ENCODE data around the gene AGPAT4.

AGPAT4 gene

GRCh38 chr6:161171207-161171606 lies 102.7 kb downstream of the AGPAT4 start:
- no peak for DNase-seq (ENCODE audit: insufficient read length, low spot score)
- no peak for TF ChIP-seq POLR2A (IDR thresholded peaks at IDR 0.05; ENCODE audit: low read depth, low read length)
- no peak for FAIRE-seq

GRCh38 chr6:161169696-161170095 lies 104.2 kb downstream of the AGPAT4 start:
- TF ChIP-seq POLR2A (IDR thresholded peaks at IDR 0.05; ENCODE audit: low read depth, low read length): no peak
- DNase-seq (ENCODE audit: insufficient read length, low spot score): peak; percentile 12
- FAIRE-seq: no peak

DNA sequence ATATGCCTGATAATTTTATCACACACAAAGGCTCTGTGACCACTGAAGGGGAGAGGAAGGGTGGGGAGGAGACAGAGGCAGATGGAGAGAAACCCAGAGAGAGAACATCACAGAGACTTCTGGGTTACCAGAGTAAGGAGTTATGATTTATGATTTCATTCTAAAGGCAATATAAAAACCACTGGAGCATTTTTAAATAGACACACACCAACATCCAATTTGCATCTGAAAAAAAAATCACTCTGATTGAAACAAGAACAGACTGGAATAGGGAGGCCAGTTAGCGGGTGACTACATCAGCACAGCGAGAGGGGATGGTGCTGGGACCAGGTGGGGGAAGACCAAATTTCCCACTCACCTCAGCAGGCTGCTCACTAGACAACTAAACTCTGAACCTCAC lies 104.8 kb downstream of the AGPAT4 start:
- no peak for DNase-seq (ENCODE audit: insufficient read length, low spot score)
- no peak for TF ChIP-seq POLR2A (IDR thresholded peaks at IDR 0.05; ENCODE audit: low read depth, low read length)
- FAIRE-seq: no peak

GRCh38 chr6:161168281-161168891 lies 105.5 kb downstream of the AGPAT4 start:
- FAIRE-seq (peak; percentile 68), DNase-seq (ENCODE audit: insufficient read length, low spot score) (peak; percentile 60)
- no peak for TF ChIP-seq POLR2A (IDR thresholded peaks at IDR 0.05; ENCODE audit: low read depth, low read length)

GRCh38 chr6:161166677-161167076 lies 107.2 kb downstream of the AGPAT4 start:
- DNase-seq (ENCODE audit: insufficient read length, low spot score): no peak
- TF ChIP-seq POLR2A (IDR thresholded peaks at IDR 0.05; ENCODE audit: low read depth, low read length): no peak
- FAIRE-seq: no peak

DNA sequence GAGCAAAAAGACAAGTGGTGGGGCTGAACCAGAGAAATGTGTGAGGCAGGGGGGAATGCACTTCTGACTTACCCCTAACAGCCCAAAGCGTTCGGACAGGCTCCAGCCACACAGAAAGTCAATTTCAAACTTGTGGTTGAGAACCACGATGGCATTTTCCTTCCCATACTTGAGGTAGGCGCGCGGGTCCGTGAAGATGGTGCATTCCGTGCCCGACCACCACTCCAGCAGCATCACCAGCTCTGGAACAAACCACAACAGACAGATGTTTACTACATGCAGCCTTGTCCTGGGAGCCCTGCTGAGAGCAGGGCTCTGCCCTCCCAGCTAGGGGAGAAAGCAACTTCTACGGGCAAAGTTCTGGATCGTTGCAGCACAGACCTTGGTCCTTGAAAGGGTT lies 107.7 kb downstream of the AGPAT4 start:
- DNase-seq (ENCODE audit: insufficient read length, low spot score) (no peak), FAIRE-seq (no peak)
- no peak for TF ChIP-seq POLR2A (IDR thresholded peaks at IDR 0.05; ENCODE audit: low read depth, low read length)

DNA sequence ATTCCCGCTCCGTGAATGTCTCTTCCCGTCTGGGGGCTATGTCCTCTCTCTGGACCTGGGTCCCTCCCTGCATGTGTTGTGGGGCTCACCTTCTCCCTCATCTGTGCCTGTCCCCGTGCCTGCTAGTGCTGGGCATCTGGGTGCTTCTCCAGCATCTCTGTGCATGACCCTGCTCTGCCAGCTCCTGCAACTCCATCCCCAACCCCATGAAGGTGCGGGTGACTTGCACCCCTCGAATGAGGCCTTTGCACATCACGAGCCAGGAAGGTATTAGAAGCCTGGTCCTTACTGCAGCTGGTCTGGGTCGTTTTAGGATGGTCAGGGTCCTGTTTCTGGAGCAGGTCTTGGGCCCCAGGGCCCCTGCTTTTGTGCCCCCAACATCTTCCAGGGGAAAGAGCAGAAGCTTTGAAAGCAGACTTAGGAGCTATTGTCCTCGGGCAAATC lies 109.7 kb downstream of the AGPAT4 start:
- no peak for DNase-seq (ENCODE audit: insufficient read length, low spot score)
- no peak for TF ChIP-seq POLR2A (IDR thresholded peaks at IDR 0.05; ENCODE audit: low read depth, low read length)
- FAIRE-seq: no peak

DNA sequence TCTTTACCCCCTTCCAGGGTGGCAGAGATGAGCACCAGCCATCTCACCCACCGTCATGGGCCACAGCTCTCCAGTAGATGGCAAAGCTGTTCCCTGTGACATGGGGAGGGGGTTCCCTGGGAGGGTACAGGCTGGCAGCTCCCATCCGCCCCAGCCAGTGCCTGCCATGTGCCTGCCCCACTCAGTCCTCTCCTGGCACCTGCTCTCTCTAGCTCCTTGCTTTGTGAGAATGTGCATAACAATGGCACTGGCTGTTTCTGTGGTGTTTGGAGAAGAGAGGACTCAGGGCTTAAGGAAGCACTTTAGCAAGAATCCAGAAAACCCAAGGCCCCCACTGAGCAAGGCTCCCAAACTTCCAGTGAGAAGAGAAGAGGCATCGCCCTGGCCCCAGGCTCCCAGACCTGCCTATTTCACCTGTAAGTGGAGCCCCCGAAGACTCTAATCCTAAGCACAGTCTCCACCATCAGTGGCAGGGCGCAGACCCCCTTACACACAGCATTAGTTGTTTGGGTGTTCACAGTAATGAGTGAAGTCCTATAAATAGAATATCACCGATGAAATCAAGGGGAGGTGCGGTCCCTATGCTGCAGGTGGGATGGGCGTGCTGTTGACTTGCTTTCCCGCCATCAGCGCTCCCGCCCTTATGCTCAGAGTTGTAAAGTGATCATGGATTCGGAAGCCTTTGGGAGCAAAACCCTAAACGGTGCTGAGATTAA lies 110.2 kb downstream of the AGPAT4 start:
- TF ChIP-seq POLR2A (IDR thresholded peaks at IDR 0.05; ENCODE audit: low read depth, low read length): no peak
- FAIRE-seq (no peak), DNase-seq (ENCODE audit: insufficient read length, low spot score) (no peak)

- no peak for DNase-seq (ENCODE audit: insufficient read length, low spot score)
- FAIRE-seq: no peak
- no peak for TF ChIP-seq POLR2A (IDR thresholded peaks at IDR 0.05; ENCODE audit: low read depth, low read length)
Observed at GRCh38 chr6:161162722-161163121, 111.1 kb downstream of the AGPAT4 start.

- DNase-seq (ENCODE audit: insufficient read length, low spot score) (no peak), FAIRE-seq (no peak)
- no peak for TF ChIP-seq POLR2A (IDR thresholded peaks at IDR 0.05; ENCODE audit: low read depth, low read length)
Observed at GRCh38 chr6:161161889-161162624, 111.8 kb downstream of the AGPAT4 start.

DNA sequence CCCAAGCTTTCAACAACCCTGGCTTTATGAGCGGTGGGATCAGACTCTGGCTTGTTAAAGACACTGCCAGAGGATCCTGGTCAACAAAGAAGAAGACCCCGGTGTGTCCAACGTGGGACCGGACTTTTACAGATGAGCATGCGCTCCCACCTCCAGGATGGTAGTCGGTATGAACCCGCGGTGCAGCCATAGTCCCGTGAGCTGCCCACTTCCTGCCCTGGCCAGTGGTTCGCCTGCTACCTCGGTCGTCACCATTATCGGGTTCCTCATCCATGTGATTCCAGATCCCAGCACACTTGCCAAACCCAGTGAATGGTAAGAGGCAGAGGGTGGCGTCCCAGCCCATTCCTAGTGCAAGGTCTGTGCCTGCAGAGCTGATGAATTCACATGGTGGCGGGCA lies 112.7 kb downstream of the AGPAT4 start:
- TF ChIP-seq POLR2A (IDR thresholded peaks at IDR 0.05; ENCODE audit: low read depth, low read length): no peak
- no peak for FAIRE-seq

DNA sequence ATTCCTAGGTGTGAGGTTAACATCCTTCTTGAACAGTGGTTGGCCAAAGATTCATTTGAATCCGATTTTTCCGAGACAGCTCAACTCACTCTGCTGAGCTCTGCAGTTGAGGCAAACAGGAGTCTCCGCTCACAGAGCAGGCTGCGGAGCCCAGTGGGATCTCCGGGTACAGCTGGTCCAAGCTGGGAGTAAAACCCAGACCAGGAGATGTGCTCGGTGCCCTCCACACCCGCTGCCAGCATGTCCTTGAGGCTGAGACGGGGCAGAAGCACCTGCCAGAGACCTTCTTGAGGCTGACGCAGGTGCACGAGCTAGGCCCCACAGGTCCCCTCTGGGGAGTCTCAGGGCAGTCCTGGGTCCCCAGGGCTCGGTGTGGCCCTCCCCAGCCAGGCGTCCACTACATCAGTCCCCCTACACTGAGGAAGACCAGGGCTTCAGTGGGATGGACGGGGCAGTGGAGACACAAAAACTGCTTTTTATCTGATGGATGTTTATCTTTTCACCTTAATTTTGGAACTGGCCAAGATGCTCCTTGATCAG lies 119.0 kb downstream of the AGPAT4 start:
- FAIRE-seq (no peak), DNase-seq (ENCODE audit: insufficient read length, low spot score) (no peak)
- no peak for TF ChIP-seq POLR2A (IDR thresholded peaks at IDR 0.05; ENCODE audit: low read depth, low read length)

More for the DNA sequence above, 112.7 kb downstream of the AGPAT4 start:
- DNase-seq (ENCODE audit: insufficient read length, low spot score): no peak

DNA sequence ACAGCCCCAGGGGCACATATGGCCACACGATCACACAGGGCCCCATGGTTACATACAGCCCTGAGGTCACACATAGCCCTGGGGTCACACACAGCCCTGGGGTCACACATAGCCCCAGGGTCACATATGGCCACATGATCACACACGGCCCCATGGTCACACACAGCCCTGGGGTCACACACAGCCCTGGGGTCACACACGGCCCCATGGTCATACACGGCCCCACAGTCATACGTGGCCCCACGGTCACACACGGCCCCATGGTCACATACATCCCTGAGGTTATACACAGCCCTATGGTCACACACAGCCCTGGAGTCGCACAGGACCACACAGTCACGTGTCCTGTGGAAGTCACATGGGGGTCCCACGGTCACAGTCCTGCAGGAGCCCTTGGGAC lies 120.1 kb downstream of the AGPAT4 start:
- DNase-seq (ENCODE audit: insufficient read length, low spot score) (no peak), FAIRE-seq (no peak)
- TF ChIP-seq POLR2A (IDR thresholded peaks at IDR 0.05; ENCODE audit: low read depth, low read length): no peak

- DNase-seq (ENCODE audit: insufficient read length, low spot score) (no peak), FAIRE-seq (no peak)
- TF ChIP-seq POLR2A (IDR thresholded peaks at IDR 0.05; ENCODE audit: low read depth, low read length): no peak
Observed at GRCh38 chr6:161152907-161153662, 120.8 kb downstream of the AGPAT4 start.

All from H54 (cell line).